GM23248 (cell line): Measurements from ENCODE around the gene NDUFB3.

Source experiments
- EZH2 ChIP-seq: fragments of 200-600 bp; sonication (generic); IDR thresholded peaks from 2 replicates; pipeline ENCODE4 v1.6.1; 2018; ENCODE audit warnings: antibody characterized with exemption, mild to moderate bottlenecking; ENCODE audit not compliant: insufficient read depth, poor library complexity, severe bottlenecking
- EZH2phosphoT487 ChIP-seq: fragments of 200-600 bp; sonication (generic); IDR thresholded peaks from 2 replicates; pipeline ENCODE4 v1.6.1; 2018; ENCODE audit warnings: antibody characterized with exemption, moderate library complexity, mild to moderate bottlenecking, low read depth; ENCODE audit not compliant: insufficient read depth

DNA sequence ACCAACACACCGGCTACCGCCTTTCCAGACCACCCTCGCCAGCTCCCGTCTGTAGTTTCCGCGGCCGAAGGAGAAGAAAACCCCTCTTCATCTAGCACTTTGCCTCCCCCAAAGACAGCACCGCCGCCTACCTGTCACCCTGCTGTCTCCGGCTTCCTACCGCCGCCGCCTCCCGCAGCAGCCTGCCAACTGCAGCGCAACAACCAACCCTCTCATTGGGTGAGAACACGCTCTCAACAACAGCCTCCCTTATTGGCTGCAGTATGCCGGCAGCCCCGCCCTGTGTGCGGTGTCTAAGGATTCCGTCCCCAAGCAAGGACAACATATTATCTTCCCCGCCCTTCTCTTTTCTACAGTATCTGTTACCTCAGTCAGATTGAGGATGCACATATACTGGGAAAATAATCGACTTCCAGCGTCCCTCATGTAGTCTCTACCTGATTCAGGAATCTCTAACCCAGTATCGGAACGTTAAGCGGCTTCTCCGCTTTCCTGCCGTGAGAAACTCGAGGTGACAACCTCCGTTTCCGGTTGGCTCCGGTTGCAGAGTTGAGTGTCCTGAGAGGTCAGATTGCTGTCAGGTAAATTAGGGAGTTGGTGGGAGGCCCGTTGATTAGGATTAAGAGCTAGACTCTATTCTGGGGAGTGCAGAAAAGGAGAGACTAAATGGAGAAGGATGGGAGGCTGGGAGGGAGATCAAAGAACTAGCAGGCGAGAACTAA, at the start of gene NDUFB3, which contains the start of gene HYCC2:
- no peak for TF ChIP-seq EZH2
- TF ChIP-seq EZH2phosphoT487 = no peak
